ENCODE data around the gene ZNF513.
"Not testable (repeated sequence)": the region's sequence is repeated elsewhere in the genome, so short reads cannot be mapped to it uniquely, and the experiment has no call there.

ZNF513 gene

DNA sequence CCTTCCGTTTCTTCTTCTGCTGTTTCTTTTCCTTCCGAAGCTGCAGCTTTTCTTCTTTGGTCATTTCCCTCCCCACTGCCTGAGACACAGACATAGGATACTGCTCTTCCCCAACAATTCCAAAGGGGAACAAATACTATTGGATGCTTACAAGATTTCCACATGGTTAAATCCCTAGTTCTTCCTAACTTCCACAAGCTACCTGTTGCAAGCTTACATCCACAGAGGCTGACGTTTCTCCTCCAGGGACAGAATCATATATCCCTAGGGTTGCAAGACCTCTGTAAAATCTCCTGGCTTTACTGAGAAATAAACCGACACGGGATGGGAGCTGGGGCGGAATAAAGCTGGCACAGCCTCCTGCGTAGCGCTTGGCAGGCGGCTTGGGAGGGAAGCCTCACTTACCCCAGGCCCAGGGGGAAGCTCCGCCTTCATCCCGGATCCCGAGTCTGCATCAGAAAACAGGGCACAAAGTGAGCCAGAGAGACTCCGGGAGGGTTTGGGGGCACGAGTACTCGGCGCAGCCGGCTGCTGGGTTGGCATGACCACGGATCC lies 11.0 kb downstream of the ZNF513 start:
- peak overlapping the region; percentile 94 for H3K4me3 ChIP-seq (ENCODE audit: low read length)
- no peak for DNase-seq (ENCODE audit: low read depth, low spot score)

- no peak for DNase-seq (ENCODE audit: low read depth, low spot score)
- H3K4me3 ChIP-seq (ENCODE audit: low read length) = no peak overlapping the region
Measured at GRCh38 chr2:27363933-27364332, 16.6 kb downstream of the ZNF513 start.

DNA sequence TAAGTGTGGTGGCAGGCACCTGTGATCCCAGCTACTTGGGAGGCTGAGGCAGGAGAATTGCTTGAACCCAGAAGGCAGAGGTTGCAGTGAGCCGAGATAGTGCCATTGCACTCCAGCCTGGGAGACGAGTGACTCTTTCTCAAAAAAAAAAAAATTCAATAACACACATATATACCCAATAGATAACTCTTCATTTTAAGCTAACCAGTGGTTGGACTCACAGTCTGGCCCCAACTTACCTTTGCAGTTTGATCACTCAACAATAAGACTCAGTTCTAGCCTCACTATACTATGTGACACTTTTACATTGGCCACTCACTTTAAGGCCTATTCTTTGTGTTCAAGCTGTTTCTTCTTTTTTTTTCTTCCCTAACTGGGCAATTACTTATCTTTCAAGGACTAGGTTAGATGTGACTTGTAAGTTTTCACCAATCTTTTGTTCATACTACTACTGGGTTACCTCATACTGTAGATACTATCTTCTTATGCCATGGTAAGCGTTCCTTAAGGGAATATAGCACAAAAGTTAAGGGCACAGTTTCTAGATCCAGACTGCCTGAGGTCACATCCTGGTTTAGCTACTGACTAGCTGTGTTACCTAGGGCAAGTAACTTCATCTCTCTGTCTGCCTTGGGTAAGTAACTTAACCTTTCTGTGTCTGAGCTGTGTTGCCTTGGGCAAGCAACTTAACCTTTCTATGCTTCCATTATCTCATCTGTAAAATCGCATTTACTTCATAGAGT lies 17.7 kb downstream of the ZNF513 start:
- DNase-seq (ENCODE audit: low read depth, low spot score) = no peak
- H3K4me3 ChIP-seq (ENCODE audit: low read length) = no peak overlapping the region

- H3K4me3 ChIP-seq (ENCODE audit: low read length) = peak within 1 kb of the TSS; percentile 99
- peak; percentile 94 for DNase-seq (ENCODE audit: low read depth, low spot score)
Measured at GRCh38 chr2:27356382-27357181, 24.0 kb downstream of the ZNF513 start, which contains the start of gene GTF3C2. TSS of gene GTF3C2 (minus strand) at chr2:27356764. CDS start at chr2:27343554, 13,210 bp downstream.

GRCh38 chr2:27356056-27356381 lies 24.5 kb downstream of the ZNF513 start:
- H3K4me3 ChIP-seq (ENCODE audit: low read length) = peak overlapping the region; percentile 99
- DNase-seq (ENCODE audit: low read depth, low spot score) = no peak

- DNase-seq (ENCODE audit: low read depth, low spot score) = no peak
- H3K4me3 ChIP-seq (ENCODE audit: low read length) = no peak overlapping the region
Measured at GRCh38 chr2:27354597-27354927, 26.0 kb downstream of the ZNF513 start.

DNA sequence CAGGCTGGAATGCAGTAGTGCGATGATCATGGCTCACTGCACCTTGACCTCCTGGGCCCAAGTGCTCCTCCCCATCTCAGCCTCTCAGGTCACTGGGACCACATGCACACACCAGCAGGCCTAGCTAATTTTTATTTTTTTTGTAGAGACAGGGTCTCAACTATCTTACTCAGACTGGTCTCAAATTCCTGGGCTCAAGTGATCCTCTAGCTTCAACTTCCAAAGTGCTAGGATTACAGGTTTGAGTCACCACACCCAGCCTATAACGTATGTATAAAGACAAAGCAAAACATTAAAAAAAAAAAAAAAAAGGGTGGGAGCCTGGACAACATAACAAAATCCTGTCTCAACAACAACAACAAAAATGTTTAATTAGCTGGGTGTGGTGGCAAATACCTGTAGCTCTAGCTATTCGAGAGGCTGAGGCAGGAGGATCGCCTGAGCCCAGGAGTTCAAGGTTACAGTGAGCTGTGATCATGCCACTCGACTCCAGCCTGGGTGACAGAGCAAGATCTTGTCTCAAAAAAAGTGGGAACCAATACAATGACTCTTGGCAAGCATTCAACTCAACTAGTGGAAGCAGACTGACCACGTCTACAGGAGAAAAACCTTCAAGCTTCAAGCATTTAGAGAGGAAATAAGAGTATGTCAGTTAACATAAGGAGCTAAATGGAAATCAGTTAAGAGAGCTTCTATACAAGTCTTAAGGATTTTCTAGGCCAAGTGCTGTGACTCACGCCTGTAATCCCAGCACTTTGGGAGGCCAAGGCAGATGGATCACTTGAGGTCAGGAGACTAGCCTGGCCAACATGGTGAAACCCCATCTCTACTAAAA lies 26.6 kb downstream of the ZNF513 start:
- no peak overlapping the region for H3K4me3 ChIP-seq (ENCODE audit: low read length)
- DNase-seq (ENCODE audit: low read depth, low spot score) = no peak

GRCh38 chr2:27353386-27353761 lies 27.2 kb downstream of the ZNF513 start:
- DNase-seq (ENCODE audit: low read depth, low spot score); H3K4me3 ChIP-seq (ENCODE audit: low read length): not testable (repeated sequence)

DNA sequence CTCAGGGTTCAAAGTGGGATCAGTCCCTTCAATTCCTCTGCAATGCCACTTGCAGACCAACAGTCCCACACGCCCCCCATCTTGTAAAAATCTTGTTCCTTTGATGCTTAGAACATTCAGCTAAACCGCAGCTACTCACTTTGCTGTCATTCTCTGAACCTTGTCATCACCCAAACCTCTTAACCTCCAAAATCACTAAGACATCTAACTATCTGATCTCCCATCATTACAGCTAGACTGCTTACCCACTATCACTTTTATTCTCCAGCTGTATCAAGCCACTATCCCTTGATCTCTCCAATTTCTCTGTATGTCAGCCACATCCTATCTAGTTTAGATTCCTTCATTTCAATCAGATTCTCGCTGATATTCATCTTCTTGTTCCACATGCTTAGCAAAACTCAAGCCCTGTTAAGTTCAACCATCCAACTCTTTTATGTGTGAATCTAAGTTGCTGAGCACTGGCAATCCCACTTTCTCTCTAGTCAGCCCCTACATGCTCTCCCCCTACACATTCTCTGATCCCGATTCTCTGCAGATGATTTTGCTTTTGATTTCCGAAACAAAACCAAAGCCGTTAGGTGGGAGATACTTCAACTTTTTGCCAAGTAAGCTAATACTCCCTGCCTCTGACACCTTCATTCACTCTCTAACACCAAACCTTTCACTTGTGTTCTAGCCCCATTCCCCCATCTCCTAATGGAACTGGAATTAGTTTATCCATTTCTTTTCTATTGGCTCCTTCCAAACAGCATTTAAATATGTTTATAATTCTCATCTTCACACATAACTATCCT lies 28.5 kb downstream of the ZNF513 start:
- no peak overlapping the region for H3K4me3 ChIP-seq (ENCODE audit: low read length)
- DNase-seq (ENCODE audit: low read depth, low spot score) = peak; percentile 91

- DNase-seq (ENCODE audit: low read depth, low spot score) = no peak
- H3K4me3 ChIP-seq (ENCODE audit: low read length) = no peak overlapping the region
Measured at GRCh38 chr2:27350106-27350693, 30.3 kb downstream of the ZNF513 start.

GRCh38 chr2:27347641-27348040 lies 32.9 kb downstream of the ZNF513 start:
- H3K4me3 ChIP-seq (ENCODE audit: low read length) = no peak overlapping the region
- DNase-seq (ENCODE audit: low read depth, low spot score) = no peak

- DNase-seq (ENCODE audit: low read depth, low spot score) = no peak
- H3K4me3 ChIP-seq (ENCODE audit: low read length) = no peak overlapping the region
Measured at GRCh38 chr2:27336173-27336572, 44.4 kb downstream of the ZNF513 start.

DNA sequence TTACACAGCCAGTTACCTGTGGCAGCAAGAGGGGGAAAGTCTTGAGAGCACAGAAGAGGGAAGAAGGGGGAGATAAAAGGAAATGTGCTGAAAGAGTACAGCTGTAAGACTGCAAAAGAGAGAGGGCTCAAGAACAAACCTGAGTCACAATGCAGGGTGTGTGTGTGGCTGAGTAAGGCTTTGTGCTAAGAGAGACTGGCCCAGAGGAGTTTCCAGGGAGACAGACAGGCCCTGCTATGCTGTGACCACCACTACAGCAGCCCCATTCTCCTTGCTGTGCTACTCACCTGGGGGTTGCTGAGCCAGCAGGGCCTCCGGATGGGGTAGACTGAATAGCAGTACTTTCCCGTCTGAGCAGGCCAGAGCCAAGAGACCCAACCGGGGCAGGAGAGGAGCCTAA lies 45.2 kb downstream of the ZNF513 start:
- no peak for DNase-seq (ENCODE audit: low read depth, low spot score)
- H3K4me3 ChIP-seq (ENCODE audit: low read length) = no peak overlapping the region

All from Jurkat, Clone E6-1 (cell line).